Stimulated activated CD4-positive, alpha-beta T cell treated with anti-CD3 and anti-CD28 coated beads, Interleukin-15, amount 100 ng/mL, for 1 hour (primary cell): ENCODE measurements around the gene SLC27A1.
"Not testable (repeated sequence)": the region's sequence is repeated elsewhere in the genome, so short reads cannot be mapped to it uniquely, and the experiment has no call there.

ENCODE experiments used
- DNase-seq, 2 donors: peaks; one replicate each; pipeline ENCODE4 v3.0.0-alpha.2; 2020; ENCODE audit warnings: low read depth in 1 of 2, low spot score in 1 of 2

SLC27A1 gene

DNA sequence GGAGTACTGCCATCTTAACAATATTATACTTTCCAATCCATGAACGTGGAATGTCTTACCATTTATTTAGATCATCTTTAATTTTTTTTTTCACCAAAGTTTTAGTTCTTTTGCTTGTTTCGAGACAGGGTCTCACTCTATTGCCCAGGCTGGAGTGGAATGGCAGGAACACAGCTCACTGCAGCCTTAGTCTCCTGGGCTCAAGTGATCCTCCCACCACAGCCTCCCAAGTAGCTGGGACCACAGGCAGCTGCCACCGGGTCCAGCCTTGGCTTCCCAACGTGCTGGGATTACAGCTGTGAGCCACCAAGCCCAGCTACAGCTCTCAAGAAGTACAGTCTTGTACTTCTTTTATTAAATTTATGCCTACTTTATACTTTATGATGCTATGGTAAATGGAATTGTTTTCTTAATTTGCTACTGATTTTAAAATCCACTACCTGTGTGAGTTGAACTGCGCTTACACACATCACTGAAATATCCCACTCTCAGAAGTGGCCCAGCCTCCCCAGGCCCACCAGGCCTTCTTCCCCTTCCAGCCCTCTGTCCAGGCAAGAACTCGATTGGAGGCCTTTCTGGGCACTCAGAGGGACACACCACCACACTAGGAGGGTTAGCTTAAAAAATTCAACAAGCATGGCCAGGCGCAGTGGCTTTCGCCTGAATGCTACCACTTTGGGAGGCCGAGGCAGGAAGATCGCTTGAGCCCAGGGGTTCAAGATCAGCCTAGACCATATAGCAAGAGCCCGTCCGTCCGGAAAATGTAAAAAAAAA, 40.1 kb downstream of the SLC27A1 start:
- DNase-seq = no peak

DNA sequence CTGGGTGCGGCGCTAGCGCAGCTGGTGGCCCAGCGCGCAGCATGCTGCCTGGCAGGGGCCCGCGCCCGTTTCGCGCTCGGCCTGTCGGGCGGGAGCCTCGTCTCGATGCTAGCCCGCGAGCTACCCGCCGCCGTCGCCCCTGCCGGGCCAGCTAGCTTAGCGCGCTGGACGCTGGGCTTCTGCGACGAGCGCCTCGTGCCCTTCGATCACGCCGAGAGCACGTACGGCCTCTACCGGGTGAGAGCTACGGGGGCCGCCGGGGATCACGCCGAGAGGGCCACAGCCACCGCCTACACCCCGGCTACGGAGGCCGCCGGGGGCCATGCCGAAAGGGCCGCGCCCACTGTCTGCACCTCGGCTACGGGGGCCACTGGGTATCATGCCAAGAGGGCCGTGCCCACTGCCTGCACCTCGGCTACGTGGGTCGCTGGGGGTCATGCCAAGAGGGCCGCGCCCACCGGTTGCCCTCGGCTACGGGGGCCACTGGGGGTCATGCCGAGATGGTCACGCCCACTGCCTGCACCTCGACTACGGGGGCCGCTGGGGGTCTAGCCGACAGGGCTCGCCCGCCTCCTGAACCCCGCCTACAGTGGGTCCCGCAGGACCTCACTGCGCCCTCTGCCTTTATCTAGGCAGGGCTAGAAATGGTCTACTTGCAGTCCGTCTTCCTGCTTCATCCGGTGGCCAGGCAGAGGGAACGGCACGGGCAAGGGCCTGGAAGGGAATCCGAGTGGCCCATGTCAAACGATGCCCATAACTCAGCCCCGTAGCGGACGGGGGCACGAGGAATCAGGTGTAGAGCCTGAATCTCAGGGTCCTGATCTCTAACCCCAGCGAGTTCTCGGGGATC, 41.6 kb downstream of the SLC27A1 start:
- DNase-seq = peak; percentile 72 to 74

DNA sequence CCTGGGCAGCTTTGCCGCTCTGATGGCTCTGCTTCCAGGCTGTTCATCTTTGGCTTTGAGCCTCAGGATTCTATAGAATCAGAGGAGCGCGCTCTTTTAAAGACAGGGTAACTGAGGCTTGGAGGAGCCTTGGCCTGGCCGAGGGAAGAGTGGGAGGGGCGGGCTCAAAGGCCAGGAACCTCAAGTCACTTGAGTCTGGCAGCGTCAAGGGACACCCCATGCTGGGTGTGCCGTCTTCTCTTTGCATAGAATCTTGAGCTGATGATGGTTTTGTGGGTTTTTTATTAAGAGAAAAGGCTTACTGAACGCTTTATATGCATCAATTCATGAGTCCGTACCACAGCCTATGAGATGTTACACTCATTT, 42.2 kb downstream of the SLC27A1 start:
- no peak for DNase-seq

DNA sequence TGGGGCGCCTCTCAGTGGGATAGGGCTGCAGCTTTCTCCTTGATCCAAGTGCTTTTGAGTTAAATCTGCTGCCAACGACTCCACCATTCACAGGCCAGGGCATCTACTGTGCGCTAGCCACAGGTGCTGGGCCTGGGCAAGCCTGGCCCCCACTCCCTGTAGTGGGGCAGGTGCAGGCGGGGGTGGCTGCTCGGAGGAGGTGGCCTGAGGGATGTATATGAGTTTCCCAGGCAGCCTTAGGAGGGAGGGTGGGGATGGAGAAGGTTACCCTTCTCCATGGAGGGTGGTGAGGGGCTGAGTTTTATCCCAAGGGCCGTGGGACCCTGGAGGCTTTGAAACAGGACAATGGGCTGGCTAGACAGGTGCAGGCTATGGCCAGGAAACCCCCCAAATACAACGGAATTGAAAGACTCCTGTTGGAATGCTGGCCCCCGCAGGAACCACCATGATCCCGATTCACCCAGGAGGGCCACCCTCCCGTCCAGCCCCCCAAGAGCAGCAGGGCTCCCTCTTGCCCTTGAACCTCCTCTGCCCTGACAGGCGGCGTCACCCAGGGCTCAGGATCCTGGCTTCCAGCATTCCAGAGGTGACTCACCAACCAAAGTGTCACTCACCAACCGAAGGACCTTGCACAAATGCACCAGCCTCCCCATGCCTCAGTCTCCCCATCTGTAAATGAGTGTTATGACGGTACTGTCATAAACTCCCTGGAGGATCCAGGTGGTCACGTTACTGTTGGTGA, 45.3 kb downstream of the SLC27A1 start:
- no peak for DNase-seq

DNA sequence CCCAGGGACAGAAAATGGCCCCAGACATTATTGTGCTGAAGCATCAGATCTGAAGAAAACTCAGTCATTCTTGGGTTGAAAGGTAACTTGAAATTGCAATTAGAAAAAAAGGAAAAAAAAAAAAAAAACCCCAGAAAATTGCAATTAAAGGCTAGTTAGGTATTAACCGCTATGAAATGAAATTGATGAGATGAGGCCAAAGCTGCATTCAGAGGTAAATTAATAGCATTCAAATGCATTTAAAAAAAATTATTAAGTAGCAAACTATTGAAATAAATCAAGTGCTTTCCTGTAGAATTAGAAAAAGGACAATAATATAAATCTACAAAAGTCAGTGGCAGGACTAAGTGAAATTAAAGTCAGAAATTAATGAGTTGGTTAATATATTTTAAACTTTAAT, 47.6 kb downstream of the SLC27A1 start:
- no peak for DNase-seq

DNA sequence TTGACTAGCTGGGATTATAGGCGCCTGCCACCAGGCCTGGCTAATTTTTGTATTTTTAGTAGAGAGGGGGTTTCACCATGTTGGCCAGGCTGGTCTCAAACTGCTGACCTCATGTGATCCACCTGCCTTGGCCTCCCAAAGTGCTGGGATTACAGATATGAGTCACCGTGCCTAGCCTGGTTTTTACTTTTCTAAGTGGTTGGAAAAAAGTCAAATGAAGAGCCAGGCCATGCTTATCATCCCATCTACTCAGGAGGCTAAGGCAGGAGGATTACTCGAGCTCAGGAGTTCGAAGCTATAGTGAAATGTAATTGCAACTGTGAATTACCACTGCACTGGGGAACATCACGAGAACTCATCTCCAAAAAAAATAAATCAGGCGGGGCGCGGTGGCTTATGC, 48.3 kb downstream of the SLC27A1 start:
- not testable (repeated sequence) for DNase-seq

DNA sequence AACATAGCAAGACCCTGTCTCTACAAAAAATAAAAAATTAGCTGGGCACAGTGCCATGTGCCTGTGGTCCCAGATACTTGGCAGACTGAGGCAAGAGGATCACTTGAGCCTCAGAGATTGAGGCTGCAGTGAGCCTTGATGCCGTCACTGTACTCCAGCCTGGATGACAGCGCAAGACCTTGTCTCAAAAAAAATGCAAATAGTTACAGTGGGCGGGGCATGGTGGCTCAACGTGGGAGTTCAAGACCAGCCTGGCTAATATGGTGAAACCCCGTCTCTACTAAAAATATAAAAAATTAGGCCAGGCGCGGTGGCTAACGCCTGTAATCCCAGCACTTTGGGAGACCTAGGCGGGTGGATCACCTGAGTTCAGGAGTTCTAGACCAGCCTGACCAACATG, 49.6 kb downstream of the SLC27A1 start:
- no peak for DNase-seq

DNA sequence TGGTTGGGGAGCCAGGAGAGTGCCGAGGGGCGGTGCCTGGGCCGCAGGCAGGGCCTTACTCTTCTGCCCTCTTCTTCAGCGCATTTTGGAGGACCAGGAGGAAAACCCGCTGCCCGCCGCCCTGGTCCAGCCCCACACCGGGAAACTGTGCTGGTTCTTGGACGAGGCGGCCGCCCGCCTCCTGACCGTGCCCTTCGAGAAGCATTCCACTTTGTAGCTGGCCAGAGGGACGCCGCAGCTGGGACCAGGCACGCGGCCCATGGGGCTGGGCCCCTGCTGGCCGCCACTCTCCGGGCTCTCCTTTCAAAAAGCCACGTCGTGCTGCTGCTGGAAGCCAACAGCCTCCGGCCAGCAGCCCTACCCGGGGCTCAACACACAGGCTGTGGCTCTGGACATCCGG, 50.5 kb downstream of the SLC27A1 start:
- DNase-seq = no peak

DNA sequence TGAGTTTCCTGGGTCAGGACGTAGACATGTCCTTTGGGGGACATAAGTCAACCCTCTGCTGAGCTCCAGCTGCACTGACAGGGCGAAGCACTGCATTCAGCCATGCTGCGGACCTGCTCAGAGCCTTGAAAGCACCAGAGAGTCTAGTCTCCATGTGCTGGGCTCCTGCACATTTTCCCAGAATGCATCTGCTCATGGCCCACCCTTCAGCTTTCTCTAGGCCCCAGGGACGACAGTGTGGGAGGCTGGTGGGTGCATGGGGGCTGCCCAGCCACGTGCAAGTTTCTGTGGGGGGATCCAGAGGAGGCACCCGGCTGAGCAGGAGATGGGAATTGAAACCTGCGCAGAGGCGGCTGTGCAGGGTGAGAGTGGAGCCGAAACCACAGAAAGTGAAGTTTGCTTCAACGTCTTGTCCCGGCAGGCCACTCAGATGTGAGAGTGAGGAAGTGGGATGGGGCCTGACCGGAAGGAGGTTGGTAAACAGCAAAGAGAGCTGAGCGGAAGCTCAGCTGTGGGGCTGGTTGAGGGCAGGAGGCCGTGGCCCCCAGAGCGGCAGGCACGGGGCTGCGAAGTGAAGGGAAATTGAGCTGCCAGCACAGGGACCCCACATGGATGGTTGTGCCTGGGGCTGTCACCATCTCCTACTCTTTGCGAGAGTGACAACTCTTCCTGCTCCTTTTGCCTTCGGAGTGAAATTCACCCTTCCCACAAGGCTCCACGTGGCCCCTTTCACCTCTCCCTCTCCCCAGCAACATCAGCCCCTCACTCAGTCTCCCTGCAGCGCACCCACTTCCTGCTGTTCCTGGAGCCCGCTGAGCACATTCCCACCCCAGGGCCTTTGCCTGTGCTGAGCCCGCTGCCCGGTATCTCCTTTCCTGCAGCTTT, 52.9 kb downstream of the SLC27A1 start:
- no peak for DNase-seq

DNA sequence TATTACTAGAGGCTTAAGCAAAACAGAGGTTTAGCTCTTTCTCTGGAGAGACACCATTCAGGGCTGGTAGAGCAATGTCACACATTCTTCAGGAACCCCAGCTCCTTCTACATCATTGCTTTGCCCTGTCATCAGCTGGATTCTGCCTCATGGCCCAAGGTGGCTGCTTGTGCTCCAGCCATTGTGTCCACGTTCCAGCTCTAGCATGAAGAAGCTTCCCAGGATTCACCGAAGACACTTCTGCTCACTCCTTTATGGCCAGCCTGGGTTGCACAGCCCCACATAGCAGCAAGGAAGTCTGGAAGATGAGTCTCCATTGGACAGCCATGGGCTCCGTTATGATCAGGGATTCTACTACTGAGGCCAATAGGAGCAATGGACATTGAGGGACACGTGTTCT, 54.3 kb downstream of the SLC27A1 start:
- DNase-seq = no peak

DNA sequence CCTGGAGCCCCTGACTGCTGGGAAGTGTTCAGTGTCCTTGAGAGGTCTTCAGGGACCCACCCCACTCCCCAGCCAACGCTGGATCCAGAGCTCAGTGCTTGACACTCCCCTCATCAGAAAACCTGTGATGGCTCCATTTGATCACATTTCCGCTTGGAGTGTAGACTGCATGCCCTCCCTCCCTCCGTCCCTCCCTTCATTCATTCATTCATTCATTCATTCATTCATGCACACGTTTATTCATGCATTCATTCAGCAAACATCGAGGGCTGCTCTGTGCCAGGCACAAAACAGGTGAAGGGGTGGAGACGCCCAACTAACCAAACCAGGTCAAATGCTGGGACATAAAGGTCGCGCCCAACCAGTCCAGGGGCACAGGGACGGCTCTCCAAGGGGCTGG, 54.8 kb downstream of the SLC27A1 start:
- DNase-seq = no peak

DNA sequence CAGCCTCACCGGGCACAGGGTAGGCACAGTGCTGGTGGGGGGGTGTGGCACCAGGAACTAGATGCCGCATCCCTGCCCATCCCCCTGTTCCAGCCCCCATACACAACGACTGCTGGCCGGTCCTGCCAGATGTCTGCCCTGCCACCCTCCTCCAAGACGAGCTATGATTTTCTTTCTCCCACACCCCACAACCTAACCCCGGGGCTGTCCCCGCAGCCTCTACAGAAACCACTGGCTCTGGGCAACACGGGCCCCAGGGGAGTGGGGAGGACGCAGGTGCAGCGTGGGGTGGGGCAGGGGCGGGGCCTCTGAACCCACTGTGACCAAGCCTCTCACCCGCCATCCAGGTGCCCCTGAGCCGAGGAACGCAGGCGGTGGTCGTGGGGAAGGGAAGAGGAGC, 56.6 kb downstream of the SLC27A1 start:
- DNase-seq = no peak

DNA sequence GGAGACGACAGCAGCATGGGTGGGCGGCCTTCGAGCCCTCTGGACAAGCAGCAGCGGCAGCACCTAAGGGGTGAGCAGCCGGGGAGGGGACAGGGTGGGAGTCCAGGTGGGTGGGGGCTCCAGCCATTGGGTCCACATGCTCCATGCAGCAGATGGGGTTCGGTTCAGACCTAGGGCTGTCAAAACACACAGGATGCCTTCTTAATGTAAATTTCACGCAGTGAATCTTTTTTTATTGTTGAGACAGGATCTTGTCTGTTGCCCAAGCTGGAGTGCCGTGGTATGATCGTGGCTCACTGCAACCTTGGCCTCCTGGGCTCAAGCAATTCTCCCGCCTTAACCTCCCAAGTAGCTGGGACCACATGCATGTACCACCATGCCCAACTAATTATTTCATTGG, 57.0 kb downstream of the SLC27A1 start:
- DNase-seq = no peak

DNA sequence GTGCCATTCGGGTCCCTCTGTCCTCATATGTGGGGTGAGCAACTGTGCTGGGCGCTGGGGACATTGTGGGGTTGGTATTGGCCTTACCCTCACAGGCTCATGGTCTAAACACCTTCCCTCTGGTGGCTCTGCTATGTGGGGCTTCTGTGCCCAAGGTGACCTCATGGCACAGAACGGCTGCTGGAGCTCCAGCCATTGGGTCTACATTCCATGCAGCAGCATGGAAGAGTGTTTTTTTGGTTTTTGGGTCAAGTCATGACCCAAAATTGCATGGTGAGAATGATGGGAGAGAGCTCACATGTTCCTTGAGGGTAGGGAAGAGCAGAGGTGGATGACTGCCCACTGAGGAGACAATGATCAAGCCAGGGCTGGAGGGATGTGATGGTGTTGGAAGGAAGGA, 58.3 kb downstream of the SLC27A1 start:
- no peak for DNase-seq

DNA sequence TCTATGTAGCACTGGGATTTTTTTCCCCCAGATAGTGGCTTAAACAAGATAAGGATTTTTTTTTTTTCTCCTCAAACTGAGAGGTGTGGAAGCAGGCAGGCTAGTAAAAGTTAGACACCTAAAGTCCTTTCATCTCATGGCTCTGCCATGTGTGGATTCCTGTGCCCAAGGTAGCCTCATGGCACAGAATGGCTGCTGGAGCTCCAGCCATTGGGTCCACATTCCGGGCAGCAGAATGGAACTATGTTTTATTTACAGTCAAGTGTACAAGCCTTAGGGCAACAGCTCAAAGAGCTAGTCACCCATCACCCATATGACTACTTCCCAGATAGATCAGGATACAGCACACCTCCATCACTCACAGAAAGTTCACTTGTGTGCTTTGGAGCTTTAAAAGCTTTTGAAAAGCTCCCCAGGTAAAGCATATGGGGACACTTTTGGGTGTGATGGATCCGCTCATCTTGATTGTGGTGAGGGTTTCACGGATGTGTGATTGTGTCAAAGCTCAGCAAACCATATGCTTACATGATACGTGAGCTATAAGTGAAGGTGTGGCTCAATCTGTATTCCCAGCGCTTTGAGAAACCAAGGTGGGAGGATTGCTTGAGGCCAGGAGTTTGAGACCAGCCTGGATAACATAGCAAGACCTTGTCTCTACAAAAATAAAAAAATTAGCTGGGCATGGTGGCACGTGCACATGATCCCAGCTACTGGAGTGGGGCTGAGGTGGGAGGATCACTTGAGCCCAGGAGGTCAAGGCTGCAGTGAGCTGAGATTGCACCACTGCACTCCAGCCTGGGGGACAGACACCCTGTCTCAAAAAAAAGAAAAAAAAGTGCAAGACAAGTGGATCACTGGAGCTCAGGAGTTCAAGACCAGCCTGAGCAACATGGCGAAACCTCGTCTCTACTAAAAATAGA, 59.2 kb downstream of the SLC27A1 start:
- DNase-seq = no peak

DNA sequence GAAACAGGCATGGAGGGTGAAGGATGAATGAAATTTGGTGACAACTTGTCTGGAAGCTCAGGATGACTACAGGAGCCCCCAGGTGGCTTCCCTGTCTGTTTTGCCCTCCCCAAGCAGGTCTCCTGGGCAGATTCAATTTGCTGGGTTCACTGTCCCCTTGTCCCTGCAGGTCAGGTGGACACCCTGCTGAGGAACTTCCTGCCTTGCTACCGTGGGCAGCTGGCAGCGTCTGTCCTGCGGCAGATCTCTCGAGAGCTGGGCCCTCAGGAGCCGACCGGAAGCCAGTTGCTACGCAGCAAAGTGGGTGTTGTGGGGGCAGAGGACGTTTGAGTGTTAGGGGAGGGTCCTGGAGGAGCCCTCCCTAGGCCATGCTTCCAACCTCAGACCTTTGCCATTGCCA, 60.3 kb downstream of the SLC27A1 start:
- DNase-seq = no peak

DNA sequence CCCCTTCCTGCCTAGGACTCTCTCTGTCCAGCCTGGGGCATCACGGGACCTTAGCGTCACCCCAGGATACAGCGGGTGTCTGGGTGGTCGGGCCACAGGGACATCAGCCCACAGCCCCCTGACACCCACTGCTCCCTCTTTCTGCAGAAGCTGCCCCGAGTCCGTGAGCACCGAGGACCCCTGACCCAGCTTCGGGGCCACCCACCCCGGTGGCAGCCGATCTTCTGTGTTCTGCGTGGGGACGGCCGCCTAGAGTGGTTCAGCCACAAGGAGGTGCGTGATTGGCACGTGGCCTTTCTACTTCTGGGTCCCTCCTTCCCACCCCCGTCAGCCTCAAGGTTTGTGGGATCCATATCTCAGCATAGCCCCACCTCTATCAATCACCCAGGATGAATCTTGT, 61.8 kb downstream of the SLC27A1 start:
- no peak for DNase-seq

DNA sequence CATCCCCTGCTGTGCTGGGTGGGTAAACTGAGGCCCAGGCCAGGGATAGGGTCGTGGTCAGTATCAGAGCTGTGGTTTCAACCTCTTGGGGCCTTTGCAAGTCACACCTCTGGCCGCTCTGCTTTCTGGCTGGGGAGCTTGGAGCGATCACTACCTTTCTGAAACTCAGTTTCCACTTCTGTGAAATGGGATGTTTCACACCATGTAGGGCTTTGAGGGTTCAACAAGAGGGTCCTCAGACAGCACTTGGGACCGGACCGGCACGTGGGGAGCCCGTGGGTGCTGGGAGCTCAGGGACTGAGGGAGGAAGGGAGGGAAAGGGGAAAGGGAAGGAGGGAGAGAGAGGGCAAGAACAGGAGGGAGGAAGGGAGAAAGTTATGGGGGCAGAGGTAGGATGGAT, 62.2 kb downstream of the SLC27A1 start:
- DNase-seq = no peak

DNA sequence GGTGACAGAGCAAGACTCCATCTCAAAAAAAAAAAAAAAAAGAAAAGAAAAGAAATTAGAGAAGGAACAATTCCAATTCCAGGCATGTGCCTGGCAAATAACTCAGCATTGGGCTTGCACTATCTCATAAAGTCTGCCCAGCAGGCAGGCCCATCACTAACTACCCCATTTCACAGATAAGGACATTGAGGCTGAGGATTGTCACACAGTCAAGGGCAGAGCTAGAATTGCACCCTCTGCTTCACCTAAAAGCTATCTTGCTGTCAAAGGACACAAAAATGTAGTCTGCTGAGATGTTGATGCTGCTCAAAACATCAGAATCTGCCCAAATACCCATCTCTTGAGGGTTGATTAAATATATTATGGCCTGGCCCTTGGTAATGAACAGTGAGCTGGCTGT, 64.4 kb downstream of the SLC27A1 start:
- DNase-seq = no peak

DNA sequence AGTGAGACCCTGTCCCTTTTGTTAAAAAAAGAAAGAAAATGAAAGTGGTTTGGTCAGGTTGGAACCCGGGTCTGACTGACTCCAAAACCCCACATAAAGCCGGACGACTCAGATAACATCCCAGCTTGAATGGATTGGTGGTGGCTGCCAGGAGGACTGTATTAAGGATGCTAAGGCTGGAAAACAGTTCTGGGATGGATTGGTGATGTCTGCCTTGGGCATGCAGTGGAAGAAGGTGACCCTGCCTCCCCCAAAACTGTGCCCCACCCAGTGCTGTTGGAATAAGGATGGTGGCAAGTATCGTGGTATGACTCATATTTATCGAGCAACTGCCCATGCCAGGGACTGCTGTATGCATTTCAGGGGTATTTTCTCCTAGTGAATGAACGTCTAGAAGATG, 66.6 kb downstream of the SLC27A1 start:
- no peak for DNase-seq
